Prostate gland (tissue), 2 donors: ENCODE measurements around the gene ZNF248.

Source experiments
- CTCF ChIP-seq, 4 experiments: fragments of 200-600 bp in 2 of 4; fragments of 450-650 bp in 2 of 4; sonication (generic) in 2 of 4; IDR thresholded peaks; 1 replicate in 3 of 4; 2 replicates in 1 of 4; pipeline ENCODE4 v1.5.1; 2016 to 2019; ENCODE audit warnings: antibody characterized with exemption in 4 of 4, mild to moderate bottlenecking in 2 of 4, moderate library complexity in 2 of 4
- POLR2AphosphoS5 ChIP-seq: sonication (generic); formaldehyde crosslinking; IDR thresholded peaks from one replicate; pipeline ENCODE4 v1.6.1; 2017; ENCODE audit warnings: antibody characterized with exemption

GRCh38 chr10:37860494-37861190 lies 3.2 kb upstream of the ZNF248 start:
- TF ChIP-seq CTCF (IDR thresholded peaks at IDR 0.05) (no peak), POLR2AphosphoS5 (peak; percentile 90)
